Kidney (tissue), 14 donors: ENCODE results near the gene RBM22. TPM values are rescaled to one million over a fixed set of nuclear protein-coding genes. Genes with fewer than 3 reads are reported as not detected.

Source experiments
- DNase-seq, 5 donors: peaks; one replicate each; pipeline ENCODE4 v3.0.0-alpha.2; 2013 to 2020
- FAIRE-seq: peaks from 2 replicates; lab custom pipeline; 2012; peaks lifted over from hg19 to GRCh38; lab: Jason Lieb, UNC
- H3K27ac ChIP-seq, 2 donors: one replicate each; pipeline ENCODE4 v1.7.0; 2013; ENCODE audit warnings: low read depth in 2 of 2, low read length in 2 of 2, inconsistent platforms in 1 of 2
- H3K27me3 ChIP-seq: one replicate; pipeline ENCODE4 v1.7.1; 2013; ENCODE audit warnings: low read length, inconsistent platforms; ENCODE audit not compliant: control insufficient read depth, insufficient read depth
- H3K36me3 ChIP-seq, 3 donors: one replicate each; pipeline versions ENCODE4 v1.7.0 to v1.7.1; 2013; ENCODE audit warnings: low read length in 3 of 3, control low read depth in 1 of 3, inconsistent platforms in 1 of 3; ENCODE audit not compliant: insufficient read depth in 3 of 3, control insufficient read depth in 2 of 3
- H3K4me1 ChIP-seq, 3 donors: one replicate each; pipeline versions ENCODE4 v1.7.0 to v1.7.1; 2013; ENCODE audit warnings: low read length in 3 of 3, inconsistent platforms in 1 of 3, low read depth in 1 of 3; ENCODE audit not compliant: control insufficient read depth in 2 of 3, insufficient read depth in 2 of 3
- H3K4me3 ChIP-seq, 3 donors: one replicate each; pipeline versions ENCODE4 v1.7.0 to v1.8.1; 2013; ENCODE audit warnings: low read length in 3 of 3, control low read depth in 1 of 3, inconsistent platforms in 1 of 3
- H3K9ac ChIP-seq, 3 donors: one replicate each; pipeline versions ENCODE4 v1.7.0 to v1.7.1; 2013; ENCODE audit warnings: low read length in 3 of 3, control low read depth in 1 of 3, inconsistent platforms in 1 of 3
- H3K9me3 ChIP-seq, 3 donors: one replicate each; pipeline versions ENCODE4 v1.7.0 to v1.7.1; 2013; ENCODE audit warnings: low read length in 3 of 3, control low read depth in 1 of 3, inconsistent platforms in 1 of 3; ENCODE audit not compliant: control insufficient read depth in 2 of 3, insufficient read depth in 1 of 3
- intact Hi-C: fragments of 100-400 bp; cut with DNase I; formaldehyde crosslinking; loops from one replicate; pipeline ENCODE4 v1.11.1; 2022
- polyA plus RNA-seq: library from polyadenylated mRNA; stranded (reverse); fragments of 350-450 nt; fragmentation: Illumina TruSeq; extraction: RNeasy Lipid Tissue Mini Kit (QIAGEN cat#74804); gene quantifications from one replicate; pipeline ENCODE4 v1.2.3, GENCODE V29; 2014; ENCODE audit warnings: low read depth, low replicate concordance; ENCODE audit not compliant: insufficient read depth
- total RNA-seq: library from RNA; stranded (reverse); fragmentation: NEBNext Ultra II Directional; extraction: Animal tissue kit (Norgen Biotek cat#: 25700); gene quantifications from one replicate; pipeline ENCODE4 v1.2.1, GENCODE V29; 2021
- TF ChIP-seq, protein P1 (sequence below): IDR thresholded peaks from 3 replicates; pipeline ENCODE4 v1.5.1; 2012; ENCODE audit warnings: mild to moderate bottlenecking, moderate library complexity, borderline replicate concordance; ENCODE audit not compliant: insufficient read depth; ENCODE audit errors: extremely low read depth
- donor health status: control.
- donor health status: control.
- donor health status: control.
- donor health status: control.
- donor health status: control.
- donor health status: DM: yes; HTN: yes; CAD: no.
- donor health status: Normal renal cell carcinoma (clear cell type).

The RBM22 gene
- total and polyA plus RNA-seq, 2 donors from 2014 or later: 30.0 to 44.2 TPM

DNA sequence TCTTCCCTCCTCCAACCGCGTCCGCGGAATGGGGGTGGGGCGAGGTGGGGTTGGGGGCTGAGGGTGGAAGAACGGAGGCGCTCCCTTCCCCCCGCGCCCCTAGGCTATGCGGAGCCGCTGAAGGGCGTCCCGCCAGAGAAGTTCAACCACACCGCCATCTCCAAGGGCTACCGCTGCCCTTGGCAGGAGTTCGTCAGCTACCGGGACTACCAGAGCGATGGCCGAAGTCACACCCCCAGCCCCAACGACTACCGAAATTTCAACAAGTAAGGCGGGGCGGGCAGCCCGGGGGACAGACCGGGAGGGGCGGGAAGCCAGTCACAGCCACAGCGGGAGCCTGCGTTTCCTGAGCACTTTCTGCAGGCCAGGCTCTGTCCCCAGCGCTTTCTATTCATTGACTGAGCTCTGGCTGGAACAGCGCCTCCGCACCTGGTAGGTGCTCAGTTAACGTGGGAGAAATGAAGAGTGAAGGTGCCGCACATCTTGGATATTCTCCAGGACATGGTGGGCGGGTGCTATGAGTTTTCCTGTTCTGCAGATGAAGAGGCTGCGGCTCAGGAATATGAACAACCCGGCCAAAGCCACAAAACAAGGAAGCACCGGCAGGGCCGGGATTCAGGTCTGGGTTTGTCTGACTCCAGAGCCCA lies 28.5 kb downstream of the RBM22 start:
- peak overlapping the region in 1 of 3 donors; percentile 53 for H3K9ac ChIP-seq
- DNase-seq (peak; percentile 51 to 88 (median 72)), FAIRE-seq (no peak)
- H3K27ac ChIP-seq: no peak overlapping the region
- intact Hi-C loops: no loop called here
- H3K36me3 ChIP-seq: no peaks in the 10 kb centered on the region
- peaks cover 0 to 12% (median 0%) of the 10 kb centered on the region in 3 donors for H3K4me1 ChIP-seq
- H3K9me3 ChIP-seq: no peaks in the 10 kb centered on the region
- TF ChIP-seq, protein P1, sequence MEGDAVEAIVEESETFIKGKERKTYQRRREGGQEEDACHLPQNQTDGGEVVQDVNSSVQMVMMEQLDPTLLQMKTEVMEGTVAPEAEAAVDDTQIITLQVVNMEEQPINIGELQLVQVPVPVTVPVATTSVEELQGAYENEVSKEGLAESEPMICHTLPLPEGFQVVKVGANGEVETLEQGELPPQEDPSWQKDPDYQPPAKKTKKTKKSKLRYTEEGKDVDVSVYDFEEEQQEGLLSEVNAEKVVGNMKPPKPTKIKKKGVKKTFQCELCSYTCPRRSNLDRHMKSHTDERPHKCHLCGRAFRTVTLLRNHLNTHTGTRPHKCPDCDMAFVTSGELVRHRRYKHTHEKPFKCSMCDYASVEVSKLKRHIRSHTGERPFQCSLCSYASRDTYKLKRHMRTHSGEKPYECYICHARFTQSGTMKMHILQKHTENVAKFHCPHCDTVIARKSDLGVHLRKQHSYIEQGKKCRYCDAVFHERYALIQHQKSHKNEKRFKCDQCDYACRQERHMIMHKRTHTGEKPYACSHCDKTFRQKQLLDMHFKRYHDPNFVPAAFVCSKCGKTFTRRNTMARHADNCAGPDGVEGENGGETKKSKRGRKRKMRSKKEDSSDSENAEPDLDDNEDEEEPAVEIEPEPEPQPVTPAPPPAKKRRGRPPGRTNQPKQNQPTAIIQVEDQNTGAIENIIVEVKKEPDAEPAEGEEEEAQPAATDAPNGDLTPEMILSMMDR: no peak
- peak overlapping the region; percentile 47 to 79 (median 56) for H3K4me3 ChIP-seq
- no peaks in the 10 kb centered on the region for H3K27me3 ChIP-seq

DNA sequence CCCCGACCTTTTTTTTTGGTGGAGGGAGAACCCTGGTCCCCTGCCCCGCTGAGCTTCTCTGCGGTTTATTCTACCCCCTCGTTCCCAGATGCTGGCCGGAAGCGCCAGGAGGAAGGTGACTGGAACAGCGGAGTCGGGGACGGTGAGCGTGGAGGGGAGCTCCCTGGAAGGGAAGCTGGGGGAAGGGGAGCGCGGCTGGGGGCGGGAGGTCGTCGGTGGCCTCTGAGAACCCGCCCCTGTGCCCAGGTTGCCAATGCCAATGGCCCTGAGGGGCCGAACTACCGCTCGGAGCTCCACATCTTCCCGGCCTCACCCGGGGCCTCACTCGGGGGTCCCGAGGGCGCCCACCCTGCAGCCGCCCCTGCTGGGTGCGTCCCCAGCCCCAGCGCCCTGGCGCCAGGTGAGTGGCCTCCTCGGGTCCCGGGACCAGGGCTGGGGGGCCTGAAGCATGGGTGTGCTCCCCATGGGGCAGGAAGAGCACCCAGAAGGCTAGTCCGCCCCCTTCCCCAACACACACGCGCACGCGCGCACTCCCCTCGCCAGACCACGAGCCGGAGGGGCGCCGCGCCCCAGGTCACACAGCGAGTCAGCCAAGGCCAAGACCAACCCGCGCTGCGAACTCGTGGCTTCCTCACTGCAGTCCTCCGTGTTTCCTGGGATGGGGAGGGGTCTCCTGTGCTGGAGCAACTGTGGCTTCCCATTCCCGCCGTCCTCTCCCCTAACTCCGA lies 29.2 kb downstream of the RBM22 start:
- Histone ChIP-seq H3K9me3 (no peaks in the 10 kb centered on the region), H3K4me3 (peak overlapping the region; percentile 47 to 79 (median 56)), H3K36me3 (no peaks in the 10 kb centered on the region), H3K27me3 (no peaks in the 10 kb centered on the region), H3K27ac (no peak overlapping the region), H3K4me1 (peaks cover 0 to 12% (median 0%) of the 10 kb centered on the region in 3 donors), H3K9ac (peak overlapping the region in 1 of 3 donors; percentile 53)
- intact Hi-C loops: no loop called here
- TF ChIP-seq, protein P1: no peak
- DNase-seq: peak in 3 of 5 donors; percentile 42 to 63 (median 57)
- FAIRE-seq: no peak

DNA sequence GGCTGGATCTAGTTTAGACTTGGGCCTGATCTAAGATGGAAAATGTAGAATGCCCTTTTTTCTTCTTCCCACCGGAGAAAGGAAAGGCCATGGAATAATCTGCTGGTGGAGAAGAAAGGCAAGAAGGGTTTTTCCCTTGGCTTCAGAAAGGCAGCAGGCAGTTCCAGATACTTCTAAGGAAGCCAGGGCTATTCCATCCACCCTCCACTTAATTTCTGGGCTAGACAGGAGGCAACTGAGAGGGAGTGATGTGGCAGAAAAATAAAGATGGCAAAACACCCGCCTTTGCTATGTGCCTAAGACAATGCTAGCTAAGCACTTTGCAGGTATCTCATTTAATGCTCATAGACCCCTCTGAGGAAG lies 29.9 kb downstream of the RBM22 start:
- Histone ChIP-seq H3K36me3 (no peaks in the 10 kb centered on the region), H3K4me3 (peak overlapping the region in 1 of 3 donors; percentile 47), H3K27ac (no peak overlapping the region), H3K9ac (no peak overlapping the region), H3K27me3 (no peaks in the 10 kb centered on the region), H3K4me1 (peaks cover 0 to 12% (median 0%) of the 10 kb centered on the region in 3 donors), H3K9me3 (no peaks in the 10 kb centered on the region)
- DNase-seq (no peak), FAIRE-seq (no peak)
- TF ChIP-seq, protein P1: no peak
- intact Hi-C loops: no loop called here
